ENCODE measurements around the gene PTPN1. TPM values are rescaled to one million over a fixed set of nuclear protein-coding genes. Genes with fewer than 3 reads are reported as not detected.
"Not testable (repeated sequence)": the region's sequence is repeated elsewhere in the genome, so short reads cannot be mapped to it uniquely, and the experiment has no call there.

Gene PTPN1
- total RNA-seq, 1 experiment from 2014 or later = 36.6 TPM

- DNase-seq (ENCODE audit: low spot score) = no peak
Measured at GRCh38 chr20:50607850-50608749, 97.9 kb downstream of the PTPN1 start.

DNA sequence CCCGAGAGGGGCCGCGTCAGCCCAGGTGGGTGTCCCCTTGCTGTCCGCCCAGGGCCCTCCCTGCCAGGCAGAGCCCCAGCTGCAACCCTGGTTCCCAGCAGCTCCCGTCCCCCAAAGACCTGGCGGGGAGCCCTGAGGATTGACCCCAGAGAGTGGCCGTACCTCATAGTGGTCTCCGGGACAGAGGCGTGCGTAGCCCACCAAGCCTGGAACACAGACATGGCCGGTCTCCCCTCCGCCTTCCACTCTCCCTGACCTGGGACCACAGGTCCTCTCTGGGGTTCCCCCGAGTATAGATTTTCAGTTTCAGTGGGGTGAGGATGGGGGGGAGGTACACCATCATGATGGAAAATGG lies 98.5 kb downstream of the PTPN1 start:
- no peak for DNase-seq (ENCODE audit: low spot score)

DNA sequence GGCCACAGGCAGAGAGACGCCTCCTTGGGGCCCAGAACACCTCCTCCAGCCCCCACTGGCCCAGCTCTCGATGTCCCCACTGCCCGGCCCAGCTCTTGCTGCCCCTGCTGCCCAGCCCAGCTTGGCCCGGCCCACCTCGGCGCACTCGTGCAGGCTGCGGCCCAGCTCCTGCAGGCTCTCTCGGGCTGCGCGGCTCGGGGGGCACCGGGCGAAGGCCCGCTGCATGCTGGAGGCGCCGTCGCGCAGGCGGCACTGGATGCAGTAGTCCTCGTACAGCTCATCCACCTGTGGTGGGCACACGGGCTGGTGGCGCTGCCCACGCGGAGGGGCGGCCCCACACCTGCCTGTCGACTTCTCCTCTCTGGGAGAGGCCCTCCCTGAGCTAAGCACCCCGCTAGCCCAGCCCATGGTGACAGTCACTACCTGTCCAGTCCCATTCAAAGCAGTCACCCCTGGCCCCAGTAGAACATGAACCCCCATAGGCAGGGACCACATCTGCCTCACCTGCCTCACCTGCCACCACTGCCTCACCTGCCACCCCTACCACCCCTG lies 99.3 kb downstream of the PTPN1 start:
- no peak for DNase-seq (ENCODE audit: low spot score)

DNA sequence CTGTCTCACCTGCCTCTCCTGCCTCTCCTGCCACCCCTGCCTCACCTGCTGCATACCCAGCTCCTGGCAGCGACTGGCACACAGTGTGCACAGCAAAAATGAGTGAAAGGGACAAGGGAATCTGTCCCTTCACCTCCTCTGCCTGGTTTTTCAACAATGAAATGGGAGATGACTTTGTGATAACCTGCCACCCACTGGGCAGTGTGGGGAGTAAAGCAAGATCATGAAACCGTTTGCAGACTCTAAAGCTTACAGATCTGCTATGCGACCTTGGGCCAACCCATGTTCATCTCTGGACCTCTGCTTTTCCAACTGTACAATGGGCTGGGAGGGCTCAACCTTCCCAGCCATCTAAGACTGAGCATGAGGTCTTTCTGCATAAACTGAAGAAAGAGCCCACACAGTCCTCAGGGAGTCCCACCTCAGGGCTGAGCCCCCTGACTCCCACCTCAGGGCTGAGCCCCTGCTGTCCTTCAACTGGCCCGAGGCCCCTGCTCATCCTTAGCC lies 100.1 kb downstream of the PTPN1 start:
- DNase-seq (ENCODE audit: low spot score) = peak; percentile 53

GRCh38 chr20:50611128-50611810 lies 101.1 kb downstream of the PTPN1 start:
- DNase-seq (ENCODE audit: low spot score) = no peak

GRCh38 chr20:50613438-50614169 lies 103.4 kb downstream of the PTPN1 start:
- DNase-seq (ENCODE audit: low spot score) = no peak

GRCh38 chr20:50615407-50615806 lies 105.2 kb downstream of the PTPN1 start:
- DNase-seq (ENCODE audit: low spot score) = no peak

- DNase-seq (ENCODE audit: low spot score) = no peak
Measured at GRCh38 chr20:50617022-50617421, 106.8 kb downstream of the PTPN1 start.

DNA sequence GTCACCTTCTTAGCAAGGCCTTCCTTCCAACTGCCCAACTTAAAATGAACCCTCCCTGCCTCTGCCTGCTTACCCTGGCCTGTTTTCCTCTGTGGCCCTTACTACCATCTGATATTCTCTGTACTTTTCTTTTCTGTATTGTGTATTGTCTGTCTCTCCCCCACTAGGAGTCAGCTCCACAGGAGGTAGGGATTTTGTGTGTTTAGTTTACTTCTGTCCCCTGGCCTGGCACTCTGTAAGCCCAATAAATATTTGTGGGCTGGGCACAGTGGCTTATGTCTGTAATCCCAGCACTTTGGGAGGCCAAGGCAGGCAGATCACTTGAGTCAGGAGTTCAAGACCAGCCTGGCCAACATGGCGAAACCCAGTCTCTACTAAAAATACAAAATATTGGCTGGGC lies 108.4 kb downstream of the PTPN1 start:
- no peak for DNase-seq (ENCODE audit: low spot score)

DNA sequence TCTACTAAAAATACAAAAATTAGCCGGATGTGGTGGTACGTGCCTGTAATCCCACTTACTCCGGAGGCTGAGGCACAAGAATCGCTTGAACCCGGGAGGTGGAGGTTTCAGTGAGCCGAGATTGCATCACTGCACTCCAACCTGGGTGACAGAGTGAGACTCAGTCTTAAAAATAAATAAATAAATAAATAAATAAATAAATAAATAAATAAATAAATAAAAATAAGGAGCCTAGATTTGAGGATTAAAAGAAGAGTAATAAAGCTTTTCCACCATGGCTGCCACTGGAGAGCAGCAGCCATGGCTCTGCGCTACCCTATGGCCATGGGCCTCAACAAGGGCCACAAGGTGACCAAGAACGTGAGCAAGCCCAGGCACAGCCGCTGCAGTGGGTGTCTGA lies 110.3 kb downstream of the PTPN1 start:
- DNase-seq (ENCODE audit: low spot score) = not testable (repeated sequence)

- DNase-seq (ENCODE audit: low spot score) = no peak
Measured at GRCh38 chr20:50621068-50621665, 111.0 kb downstream of the PTPN1 start.

DNA sequence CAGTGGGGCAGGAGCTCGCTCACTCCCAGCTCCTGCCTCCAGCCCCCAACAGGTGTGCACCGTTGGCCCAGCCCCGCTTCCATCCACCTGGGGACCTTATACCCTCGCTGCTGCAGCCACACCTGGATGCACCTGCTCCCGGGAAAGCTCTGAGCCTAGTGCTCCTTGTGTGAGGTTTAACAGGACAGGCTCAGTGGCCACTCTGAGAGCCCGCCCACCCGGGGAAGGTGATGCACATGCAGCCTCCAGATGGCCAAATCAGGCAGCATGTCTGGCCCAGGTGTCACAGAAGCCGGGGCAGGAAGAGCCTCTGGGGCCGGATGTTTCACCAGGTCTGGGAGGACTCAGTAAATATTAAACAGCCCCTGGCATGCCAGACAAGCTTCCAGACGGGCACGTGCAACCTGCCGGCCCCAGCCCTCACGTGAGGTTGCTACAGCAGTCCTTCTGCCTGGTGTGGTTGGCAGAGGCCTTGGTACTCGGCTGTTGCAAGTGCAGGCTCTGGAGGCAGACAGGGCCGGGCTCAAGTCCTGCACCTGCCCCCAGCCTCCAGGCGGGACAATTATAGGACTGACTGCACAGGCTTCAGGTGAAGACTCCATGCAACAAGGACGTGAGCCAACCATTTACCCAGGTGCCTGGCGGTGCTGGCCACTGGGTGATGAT lies 114.3 kb downstream of the PTPN1 start:
- peak; percentile 50 for DNase-seq (ENCODE audit: low spot score)

DNA sequence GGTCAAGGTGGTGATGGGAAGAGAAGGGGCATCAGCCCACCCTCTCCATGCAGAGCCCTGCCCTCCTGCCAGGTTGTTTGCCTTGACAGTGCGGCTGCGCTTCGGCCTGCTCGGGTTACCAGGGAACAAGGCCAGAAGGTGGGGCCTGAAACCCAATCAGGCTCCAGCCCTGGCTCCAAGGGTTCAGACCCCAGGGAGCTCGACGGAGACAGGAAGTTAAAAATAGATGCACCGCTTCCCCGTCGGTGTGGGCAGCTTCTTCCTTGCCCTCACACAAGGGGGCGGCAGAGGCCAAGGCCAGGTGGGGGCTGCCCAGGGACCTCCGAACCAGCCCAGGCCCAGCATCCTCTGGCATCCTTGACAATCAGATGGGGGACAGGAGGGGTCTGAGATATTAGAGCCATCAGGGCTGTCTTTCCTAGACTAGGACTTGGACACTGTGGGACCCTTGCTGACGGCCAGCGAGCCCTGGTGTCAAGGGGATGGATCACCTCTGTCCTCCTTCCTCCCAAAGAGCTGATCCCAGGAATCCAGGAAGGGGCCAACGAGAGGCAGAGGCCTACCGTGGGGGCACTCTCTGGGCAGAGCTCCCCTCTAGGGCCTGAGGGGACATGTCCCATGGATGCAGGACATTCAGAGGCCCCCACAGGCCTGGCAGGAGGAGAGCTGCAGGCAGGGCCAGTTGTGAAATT lies 115.9 kb downstream of the PTPN1 start:
- DNase-seq (ENCODE audit: low spot score) = peak; percentile 72

- no peak for DNase-seq (ENCODE audit: low spot score)
Measured at GRCh38 chr20:50627747-50628146, 117.6 kb downstream of the PTPN1 start.

GRCh38 chr20:50628332-50628731 lies 118.1 kb downstream of the PTPN1 start:
- no peak for DNase-seq (ENCODE audit: low spot score)

- no peak for DNase-seq (ENCODE audit: low spot score)
Measured at GRCh38 chr20:50628853-50629669, 118.9 kb downstream of the PTPN1 start.

GRCh38 chr20:50629670-50630045 lies 119.5 kb downstream of the PTPN1 start:
- DNase-seq (ENCODE audit: low spot score) = no peak

DNA sequence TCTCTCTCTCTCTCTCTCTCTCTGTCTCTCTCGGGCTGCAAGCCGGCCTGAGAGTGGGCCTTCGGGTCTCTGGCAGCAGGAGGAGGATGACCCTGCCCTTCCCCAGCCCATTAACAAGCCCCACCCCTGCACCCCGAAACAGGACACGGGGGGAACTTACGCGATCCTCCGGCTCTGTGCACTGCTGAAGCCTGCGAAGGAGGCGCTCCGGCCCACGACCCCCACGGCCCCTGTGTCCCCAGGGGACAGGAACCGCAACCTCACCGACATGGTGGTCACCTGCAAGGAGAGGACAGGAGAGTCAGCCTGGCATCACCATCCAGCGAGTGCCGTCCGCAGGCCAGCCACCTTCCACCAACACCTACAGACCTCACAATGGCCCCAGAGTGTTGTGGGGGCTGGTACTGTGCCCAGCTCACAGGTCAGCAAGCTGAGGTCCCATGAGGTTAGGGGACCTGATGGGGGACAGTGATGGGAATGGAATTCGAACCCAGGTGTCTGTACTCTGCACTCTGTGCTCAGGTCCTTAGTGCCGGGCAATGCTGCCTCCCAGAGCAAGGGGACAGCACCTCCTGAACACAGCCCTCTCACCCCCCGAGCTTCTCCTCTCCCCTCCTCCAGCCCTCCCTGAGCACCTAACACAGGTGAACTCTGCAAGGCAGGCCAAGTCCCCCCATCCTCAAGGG lies 120.5 kb downstream of the PTPN1 start:
- DNase-seq (ENCODE audit: low spot score) = no peak

DNA sequence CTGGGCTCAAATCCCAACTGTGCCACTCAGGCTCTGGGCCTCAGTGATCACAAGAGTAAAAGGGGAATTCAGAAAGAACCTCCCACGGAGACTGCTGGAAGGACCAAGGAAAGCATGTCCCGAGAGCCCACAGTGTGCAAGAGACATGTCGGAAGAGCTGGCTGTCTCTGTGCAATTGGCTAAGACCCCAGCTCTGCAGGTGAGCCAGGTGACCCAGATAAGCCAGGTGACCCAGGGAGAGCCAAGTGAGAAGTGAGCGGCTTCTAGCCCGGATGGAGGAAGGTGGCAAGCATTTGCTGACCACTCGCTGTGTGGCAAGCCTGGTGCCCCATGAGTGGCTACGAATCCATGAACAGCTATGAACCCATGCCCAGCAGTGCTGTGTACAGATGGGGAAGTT lies 122.1 kb downstream of the PTPN1 start:
- DNase-seq (ENCODE audit: low spot score) = no peak

Measured in HT-29 (cell line).